HG03342 (cell line): ENCODE measurements around the gene PLCXD3.

Source experiments
- ATAC-seq: cut with Tn5 transposase; IDR thresholded peaks from one replicate; pipeline ENCODE4 v1.9.1; 2021; ENCODE audit warnings: mild to moderate bottlenecking, moderate library complexity; ENCODE audit not compliant: unreplicated experiment

Gene PLCXD3, protein sequence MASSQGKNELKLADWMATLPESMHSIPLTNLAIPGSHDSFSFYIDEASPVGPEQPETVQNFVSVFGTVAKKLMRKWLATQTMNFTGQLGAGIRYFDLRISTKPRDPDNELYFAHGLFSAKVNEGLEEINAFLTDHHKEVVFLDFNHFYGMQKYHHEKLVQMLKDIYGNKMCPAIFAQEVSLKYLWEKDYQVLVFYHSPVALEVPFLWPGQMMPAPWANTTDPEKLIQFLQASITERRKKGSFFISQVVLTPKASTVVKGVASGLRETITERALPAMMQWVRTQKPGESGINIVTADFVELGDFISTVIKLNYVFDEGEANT

DNA sequence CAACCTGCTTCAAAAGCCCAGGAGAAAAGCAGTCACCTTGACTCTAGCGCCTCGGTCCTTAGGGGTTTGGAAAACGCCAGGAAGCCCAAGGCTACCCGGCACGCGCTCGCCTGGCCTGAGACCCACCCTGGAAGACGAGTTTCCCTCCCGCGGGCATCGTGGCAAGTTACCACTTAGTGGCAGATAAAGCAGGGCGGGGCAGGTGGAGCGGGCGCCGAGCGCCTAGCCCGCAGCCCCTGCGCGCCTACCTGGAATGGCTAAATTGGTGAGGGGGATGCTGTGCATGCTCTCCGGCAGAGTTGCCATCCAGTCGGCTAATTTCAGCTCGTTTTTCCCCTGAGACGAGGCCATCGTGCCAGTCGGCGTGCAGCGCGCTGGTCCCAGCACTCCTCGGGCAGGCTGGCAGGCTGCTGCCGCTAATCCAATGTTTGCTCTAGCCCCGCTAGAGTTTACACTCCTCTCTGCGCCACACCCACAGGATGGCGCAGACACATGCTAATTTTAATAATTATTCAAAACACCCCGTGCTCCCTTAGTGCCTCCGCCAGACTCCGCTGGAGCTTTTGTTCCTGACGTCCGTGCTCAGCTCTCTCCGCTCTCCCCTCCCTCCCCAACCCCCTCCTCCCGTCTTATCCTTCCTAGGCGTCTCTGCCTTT is at the start of gene PLCXD3:
Gene PLCXD3, minus strand, starts transcription at position 426 of the 656 bp plus-strand sequence. Its CDS starts 75 bp downstream, at position 351.
- no peak for ATAC-seq

DNA sequence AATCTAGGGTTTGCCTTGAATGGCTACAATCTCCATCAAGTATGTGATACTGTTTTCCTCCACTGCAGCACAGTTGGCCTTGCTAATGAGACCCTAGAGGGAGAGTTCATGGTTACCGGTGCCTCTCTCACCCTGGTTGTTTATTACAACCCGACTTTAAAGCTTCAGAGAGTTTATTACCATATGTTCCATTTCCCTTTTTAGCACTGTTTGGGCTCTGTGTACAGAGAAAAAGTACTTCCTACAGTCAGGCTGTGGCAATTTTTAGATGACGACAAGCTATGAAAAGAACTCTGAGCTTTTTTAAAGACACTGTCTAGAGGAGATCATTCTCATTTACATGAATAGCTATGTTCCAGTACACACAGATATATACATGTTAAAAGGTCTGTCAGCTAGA is 48.8 kb upstream of the PLCXD3 start:
- ATAC-seq: no peak

DNA sequence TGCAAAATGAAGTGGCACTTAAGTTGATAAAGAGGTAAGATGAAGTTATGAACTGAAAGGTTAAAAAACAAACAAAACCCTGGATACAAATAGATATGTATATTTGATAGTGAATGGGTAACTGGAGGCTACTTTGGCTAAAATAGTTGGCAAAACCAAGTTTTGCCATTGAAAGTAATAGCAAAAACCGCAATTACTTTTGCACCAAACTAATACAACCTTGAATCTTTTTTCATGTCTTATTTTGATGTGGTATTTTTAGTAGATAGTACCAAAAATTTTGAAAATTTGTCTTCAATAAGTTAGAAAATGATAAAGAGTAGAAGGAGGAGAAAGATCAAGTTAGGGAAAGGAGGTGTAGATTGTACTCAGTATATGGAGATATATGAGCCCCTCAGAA is 47.9 kb upstream of the PLCXD3 start:
- no peak for ATAC-seq

DNA sequence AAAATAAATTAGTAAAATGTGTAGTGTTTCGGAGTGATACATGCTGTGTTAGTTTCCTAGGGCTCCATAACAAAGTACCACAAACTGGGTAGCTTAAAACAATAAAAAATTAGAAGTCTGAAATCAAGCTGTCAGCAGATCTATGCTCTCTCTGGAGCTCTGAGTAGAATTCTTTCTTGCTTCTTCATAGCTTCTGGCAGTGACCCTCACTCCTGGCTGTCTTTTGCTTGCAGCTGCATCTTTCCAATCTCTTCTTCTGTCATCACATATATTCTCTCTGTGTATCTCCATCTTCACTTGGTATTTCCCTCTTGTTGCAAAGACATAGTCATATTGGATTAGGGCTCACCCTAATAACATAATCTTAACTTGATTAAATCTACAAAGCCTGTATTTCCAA is 37.6 kb upstream of the PLCXD3 start:
- no peak for ATAC-seq

DNA sequence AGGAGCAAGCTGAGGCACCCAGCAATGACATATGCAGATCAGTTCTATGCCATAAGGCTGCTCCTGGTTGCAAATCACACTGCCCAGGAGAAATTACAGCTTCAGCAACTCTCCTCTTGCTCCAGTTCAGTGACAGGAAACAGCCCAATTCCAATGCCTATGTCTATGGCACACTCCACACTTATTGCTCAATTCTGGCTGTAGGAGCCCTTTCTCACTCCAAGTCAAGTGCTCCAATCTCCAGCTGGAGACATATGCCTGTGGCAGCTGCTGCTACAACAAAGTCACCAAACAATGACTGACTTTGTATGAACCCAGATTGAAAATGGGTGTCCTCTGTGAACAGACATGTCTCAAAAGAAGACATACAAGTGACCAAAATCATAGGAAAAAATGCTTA is 31.8 kb upstream of the PLCXD3 start:
- ATAC-seq: no peak

DNA sequence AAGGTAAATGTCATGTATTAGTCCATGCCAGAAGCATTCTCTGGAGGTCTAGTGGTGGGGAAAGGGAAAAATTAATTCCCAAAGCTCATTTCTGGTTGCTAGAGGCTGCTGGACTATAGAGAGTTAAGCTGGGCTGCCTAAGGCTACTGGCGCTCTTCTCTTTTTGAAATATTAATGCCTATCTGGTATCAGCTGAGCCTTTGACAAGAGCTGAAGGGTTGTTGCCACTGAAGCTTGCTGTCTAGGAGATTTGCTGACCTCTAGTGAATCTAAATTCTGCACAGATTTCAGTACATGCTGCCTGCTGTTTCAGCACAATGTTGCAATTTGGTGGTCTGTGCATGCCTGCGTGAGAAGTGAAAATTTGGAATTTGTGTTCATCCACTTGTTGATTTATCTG is 29.1 kb upstream of the PLCXD3 start:
- ATAC-seq: no peak

DNA sequence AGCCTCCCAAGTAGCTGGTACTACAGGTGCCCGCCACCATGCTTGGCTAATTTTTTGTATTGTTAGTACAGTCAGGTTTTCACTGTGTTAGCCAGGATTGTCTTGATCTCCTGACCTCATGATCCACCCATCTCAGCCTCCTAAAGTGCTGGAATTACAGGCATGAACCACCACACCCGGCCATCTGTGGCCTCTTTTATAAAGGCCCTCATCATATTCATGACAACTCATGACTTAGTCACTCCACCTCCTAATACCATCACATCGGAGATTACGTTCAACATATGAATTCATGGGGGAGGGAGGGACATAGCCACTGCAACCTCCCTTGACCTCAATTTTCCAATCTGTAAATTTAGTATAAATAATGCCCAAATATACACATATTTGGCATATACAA is 27.2 kb upstream of the PLCXD3 start:
- ATAC-seq: no peak

DNA sequence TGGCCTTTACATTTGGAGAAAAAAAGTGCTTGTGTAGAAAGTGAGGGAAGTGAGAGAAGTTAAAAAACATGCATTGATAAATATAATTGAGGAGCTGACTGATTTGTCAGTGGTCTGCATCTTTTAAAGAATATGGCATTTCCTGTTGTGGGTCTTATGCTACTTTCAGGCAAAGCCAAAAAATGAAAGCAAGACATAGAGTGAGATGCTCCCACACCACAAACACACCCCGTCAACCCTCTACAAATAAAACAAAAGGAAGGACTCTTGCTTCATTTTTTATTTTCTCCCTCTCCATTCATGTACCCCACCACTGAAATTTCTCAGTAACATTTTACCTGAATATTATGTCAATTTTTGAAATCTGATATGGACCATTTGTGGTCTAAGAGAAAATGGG is 22.1 kb upstream of the PLCXD3 start:
- no peak for ATAC-seq

DNA sequence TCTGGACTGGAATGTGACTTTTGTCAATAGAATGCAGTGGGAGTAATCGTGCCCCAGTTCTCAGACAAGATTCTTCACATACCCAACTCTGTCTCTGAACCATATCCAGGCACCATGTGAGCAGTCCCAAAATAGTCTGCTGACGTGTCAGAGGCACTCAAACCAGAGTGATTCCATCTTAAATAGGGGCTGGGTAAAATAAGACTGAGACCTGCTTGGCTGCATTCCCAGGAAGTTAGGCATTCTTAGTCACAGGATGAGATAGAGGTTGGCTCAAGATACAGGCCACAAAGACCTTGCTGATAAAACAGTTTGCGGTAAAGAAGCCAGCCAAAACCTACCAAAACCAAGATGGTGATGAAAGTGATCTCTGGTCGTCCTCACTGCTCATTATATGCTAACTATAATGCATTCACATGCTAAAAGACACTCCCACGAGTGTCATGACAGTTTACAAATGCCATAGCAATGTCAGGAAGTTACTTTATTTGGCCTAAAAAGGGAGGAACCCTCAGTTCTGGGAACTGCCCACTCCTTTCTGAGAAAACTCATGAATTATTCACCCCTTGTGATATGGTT is 16.9 kb upstream of the PLCXD3 start:
- ATAC-seq: no peak

DNA sequence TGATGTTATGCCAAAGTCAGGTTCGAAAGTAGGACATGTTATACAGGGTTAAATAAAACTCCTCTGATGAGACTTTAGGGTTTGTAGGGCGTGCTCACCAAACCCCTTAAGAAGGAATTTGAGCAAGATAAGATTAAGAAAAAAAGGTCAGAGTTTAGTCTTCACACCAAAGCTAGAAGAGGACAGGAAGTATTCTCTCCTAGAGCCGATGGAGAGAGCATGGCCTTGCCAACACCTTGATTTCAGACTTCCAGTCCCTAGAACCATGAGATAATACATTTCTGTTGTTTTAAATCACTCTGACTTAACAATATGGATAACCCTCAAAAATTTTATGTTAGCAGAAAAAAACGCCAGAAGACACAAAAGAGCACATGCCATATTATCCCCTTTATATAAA is 16.3 kb upstream of the PLCXD3 start:
- ATAC-seq: no peak

DNA sequence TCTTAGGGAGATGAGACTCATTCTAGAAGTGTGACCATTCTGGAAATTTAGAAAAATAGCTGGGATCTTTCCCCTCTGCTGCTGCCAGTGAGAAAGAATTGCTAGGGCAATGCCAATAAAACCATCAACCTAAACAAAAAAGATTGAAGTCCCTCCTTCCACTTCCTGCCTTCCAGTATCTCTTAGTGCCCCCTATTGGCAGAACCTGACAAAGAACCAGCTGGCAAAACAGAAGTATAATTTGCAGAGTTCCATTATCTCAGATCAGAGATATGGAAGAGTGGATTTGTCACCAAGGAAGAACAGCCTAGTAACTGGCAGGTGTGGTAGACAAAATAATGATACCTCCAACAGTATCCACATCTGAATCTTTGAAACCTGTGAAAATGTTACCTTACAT is 13.8 kb upstream of the PLCXD3 start:
- no peak for ATAC-seq

DNA sequence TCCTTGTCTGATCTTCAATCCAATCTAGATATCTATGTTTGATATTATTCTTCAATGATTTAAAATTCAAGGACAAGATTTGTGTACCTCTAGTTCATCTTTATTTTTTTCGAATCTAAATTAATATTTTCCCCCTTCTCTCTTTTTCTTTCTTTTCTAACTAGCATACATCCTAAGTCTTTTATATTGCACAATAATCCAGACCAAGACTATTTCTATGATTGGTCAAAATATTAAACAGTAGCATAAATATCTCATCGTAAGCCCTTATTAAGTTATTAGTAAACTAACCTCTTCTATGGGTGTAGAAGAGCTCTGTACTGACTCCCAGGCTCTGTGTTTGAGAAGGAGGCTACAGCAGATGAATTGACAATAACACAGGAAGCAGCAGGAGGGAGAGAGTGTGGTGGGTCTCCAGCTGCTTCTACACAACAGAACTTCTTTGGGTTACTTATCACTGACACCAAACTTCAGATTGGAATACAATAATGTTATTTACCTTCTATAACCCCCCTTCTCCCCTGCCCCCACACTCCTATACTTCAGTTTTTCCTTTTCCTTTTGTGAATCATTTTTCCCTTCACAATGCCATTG is 11.9 kb upstream of the PLCXD3 start:
- ATAC-seq: no peak

DNA sequence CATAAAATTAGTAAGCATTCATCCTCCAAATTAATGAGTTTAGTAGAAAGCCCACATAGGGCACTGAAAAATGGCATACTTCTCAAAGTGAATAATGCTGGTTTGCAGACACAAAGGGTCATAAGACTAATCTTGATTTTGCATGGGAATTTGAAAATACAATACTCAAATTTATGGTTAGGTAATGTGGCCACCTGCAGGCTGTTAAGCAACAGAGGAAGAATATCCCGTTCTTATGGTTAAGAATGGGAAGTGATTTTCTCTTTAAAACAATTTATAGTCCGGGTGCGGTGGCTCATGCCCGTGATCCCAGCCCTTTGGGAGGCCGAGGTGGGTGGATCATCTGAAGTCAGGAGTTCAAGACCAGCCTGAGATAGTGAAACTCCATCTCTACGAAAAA is 9.4 kb upstream of the PLCXD3 start:
- ATAC-seq: no peak

DNA sequence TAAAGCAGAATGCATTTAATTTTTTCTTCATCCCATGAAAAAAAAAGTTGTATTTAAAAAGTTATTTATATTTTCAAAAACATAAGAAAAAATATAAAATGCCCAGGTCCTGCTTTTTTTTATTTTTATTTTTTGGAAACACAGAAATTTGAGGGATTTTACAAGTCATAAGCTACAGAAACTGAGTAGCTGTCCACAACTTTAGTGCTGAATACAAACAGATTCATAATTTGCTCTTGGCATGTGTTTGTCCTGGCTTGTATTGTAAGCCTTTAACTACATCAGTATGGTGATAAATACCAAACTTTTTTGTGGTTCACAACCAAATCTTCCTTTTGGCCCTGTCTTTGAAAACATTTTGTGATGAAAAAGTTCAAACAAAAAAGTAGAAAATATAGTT is 7.5 kb upstream of the PLCXD3 start:
- no peak for ATAC-seq

DNA sequence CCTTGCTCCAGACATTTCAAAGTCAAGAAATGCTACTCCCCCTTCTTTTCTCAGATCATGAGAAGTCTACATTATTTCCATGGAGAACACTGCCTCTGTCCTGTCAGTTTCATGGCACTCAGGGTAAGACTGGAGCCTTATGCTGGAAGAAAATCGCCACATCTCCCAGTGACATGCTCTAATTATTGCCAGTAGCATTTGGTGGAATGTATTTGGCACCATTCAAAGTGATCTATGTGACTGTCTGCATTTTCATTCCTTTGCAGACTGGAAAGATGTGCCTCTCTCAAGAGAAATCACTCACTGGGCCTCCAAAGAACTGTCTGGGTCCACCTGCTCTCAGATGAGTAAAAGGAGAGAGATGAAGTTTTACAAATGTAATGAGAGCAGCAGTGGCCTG is 840 bp upstream of the PLCXD3 start:
- no peak for ATAC-seq

DNA sequence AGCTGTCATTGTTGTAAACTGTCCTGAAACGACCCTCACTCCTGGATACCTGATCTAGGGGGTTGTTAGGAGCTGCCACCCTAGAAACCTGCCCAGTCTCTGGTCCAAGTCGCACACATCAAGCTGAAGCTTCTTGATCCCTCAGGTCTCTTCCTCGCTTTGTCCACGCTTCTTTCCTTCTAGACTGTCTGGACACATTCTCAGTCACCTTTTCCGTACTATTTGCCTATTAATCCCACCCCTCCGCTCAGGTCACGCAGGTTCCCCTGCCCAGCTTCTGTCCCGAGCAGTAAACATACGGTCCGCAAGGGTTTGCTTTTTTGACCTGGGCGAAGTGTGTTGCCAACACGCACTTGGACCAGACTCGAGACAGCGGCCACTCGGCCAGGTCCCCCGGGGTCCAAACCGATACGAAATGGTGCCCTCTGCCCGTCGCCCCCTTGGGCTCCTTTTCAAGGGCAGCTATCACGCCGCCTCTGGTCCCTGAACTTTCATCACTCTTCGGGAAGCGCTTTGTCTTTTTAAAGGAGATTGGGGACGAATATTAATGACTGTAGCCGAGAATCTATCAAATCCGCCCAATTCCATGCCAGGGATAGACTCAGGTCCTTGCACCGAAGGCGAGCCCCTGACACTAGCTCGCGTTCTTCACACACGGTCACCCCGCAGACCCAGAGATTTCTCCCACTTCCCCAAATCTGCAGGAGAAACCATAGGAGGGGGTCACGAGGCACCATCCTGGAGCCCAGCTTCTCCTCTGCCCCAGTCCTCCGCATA is 814 bp downstream of the PLCXD3 start:
- ATAC-seq: no peak

DNA sequence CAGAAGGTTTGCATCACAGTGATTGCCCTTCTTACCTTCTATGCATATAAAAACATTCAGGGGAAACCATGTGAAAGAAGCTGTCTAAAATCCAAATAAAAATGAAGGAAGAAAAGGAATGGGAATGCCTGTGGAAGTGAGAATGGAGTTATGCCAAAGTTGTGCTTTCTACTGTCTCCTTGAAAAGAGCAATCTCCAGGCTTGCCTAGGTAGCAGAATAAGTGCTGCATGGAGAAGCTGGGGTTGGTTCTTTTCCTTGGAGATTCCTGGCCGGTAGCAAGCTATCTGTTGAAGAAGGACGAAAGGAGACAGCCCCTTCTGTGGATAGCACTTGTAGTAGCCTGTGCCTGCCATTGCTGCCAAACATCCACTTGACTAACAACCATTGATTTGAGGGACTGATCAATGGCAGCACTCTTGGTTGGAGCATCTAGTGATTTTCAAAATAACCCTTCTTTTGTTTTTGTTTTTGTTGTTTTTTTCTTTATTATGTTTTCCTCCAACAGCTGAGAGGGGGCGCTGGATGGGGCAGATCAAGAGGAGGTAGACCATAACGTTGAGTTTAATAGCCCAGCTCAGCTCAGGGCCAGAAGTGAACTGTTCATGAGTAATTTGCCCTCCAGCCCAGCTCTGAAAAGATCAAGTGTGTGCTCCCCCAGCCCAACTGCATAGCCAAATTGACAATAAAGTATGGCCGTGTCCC is 1.6 kb downstream of the PLCXD3 start:
- ATAC-seq: no peak

DNA sequence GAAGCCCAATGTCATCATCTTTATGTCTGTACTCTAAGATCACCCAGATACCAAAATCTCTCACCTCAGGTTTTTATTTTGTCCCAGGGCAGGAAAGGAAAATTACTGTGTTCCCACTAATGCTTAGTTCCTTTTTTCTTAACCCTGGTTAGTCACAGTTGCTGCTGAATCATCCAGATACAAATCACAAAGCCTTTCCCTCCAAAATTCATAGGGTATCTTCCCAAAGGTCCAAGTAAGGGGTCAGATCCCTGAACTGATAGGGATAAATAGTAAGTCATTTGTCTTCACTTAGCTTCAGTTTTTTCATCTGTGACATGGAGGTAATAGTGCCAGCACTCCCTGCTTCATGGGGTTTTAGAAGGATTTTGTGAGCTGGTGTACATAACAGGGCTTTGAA is 2.2 kb downstream of the PLCXD3 start:
- ATAC-seq: no peak

DNA sequence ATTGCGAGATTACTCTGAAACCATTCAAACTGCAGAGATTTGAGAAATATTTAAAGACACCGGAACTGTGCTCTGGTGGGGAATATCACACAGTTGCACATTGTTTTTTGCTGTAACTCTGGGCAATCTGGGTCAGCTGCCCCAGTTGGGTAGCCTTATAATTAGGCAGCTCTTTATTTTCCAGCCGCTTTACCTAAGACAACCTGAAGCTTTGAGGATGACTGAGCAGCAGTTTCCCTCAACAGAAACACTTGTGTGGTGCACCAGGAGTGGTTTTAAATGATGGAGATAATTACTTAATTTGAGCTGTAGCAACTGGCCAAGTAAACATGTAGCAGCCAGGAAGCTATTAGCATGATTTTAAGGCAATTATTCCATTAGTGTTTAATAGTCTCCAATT is 2.9 kb downstream of the PLCXD3 start:
- ATAC-seq: no peak

DNA sequence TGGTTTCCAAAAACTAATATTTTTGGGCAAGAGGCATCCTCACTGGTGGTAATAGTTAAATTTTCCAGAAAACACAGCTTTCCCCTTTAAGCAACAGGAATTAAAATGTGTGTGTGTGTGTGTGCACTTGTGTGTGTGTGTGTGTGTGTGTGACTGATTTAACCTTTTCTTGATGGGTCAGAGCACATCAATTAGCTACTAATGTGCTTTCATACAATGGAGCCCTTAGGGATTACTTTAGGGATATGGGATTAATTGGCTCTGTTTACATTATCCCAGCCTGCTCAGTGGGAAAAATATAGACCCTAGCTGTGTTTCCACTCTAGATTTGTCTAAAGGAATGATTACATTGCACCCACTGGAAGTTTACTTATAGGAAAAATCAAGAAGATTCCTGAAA is 6.5 kb downstream of the PLCXD3 start:
- no peak for ATAC-seq

DNA sequence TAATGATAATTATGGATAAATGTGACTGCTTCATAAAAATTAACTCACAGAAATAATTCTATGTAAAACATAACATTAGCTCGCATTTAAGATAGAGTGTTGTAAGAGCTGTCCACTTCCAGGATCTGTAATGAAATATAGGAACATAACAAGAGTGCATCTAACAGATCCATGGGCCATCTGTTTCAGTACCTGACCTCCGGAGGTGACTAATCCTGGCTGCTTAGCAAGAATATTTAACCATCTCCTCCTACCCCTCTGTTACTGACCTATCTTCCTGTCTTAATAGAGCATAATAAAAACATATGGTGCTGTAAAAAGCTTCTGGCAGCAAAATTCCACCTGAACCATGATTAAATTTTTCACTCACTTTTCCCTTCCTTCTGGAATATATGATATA is 7.1 kb downstream of the PLCXD3 start:
- no peak for ATAC-seq
